Transverse colon (tissue), 3 donors: ENCODE measurements around the gene SELENBP1.

Source experiments
- CTCF ChIP-seq, 5 experiments: fragments of 200-600 bp in 3 of 5; fragments of 450-650 bp in 2 of 5; sonication (generic) in 3 of 5; IDR thresholded peaks; 1 replicate in 2 of 5; 2 replicates in 3 of 5; pipeline ENCODE4 v1.5.1; 2016 to 2017; ENCODE audit warnings: antibody characterized with exemption in 5 of 5, inconsistent platforms in 3 of 5, mild to moderate bottlenecking in 2 of 5, moderate library complexity in 1 of 5
- EP300 ChIP-seq: sonication (generic); formaldehyde crosslinking; IDR thresholded peaks from one replicate; pipeline ENCODE4 v1.6.1; 2017; ENCODE audit warnings: antibody characterized with exemption, low read depth

- TF ChIP-seq EP300: no peak
- TF ChIP-seq CTCF (IDR thresholded peaks at IDR 0.05): no peak
Observed at GRCh38 chr1:151315565-151316235, 56.8 kb downstream of the SELENBP1 start.
